CD14-positive monocyte (primary cell): ENCODE results near the gene LHPP. TPM values are rescaled to one million over a fixed set of nuclear protein-coding genes. Genes with fewer than 3 reads are reported as not detected.

ENCODE experiments used
- DNase-seq, 3 donors: peaks; one replicate each; pipeline ENCODE4 v3.0.0-alpha.2; 2011 to 2022
- H2AFZ ChIP-seq: 2 replicates; pipeline ENCODE4 v1.6.0; 2012; ENCODE audit warnings: mild to moderate bottlenecking, low read depth, low read length, inconsistent platforms; ENCODE audit not compliant: insufficient read depth, poor library complexity, severe bottlenecking
- H3K27ac ChIP-seq, 2 donors: 1 replicate in 1 of 2; 2 replicates in 1 of 2; pipeline ENCODE4 v1.5.1; 2012 to 2013; ENCODE audit warnings: low read length in 2 of 2, control low read depth in 1 of 2, inconsistent platforms in 1 of 2, low read depth in 1 of 2, mild to moderate bottlenecking in 1 of 2
- H3K27me3 ChIP-seq, 2 donors: one replicate each; pipeline versions ENCODE4 v1.6.0 to v1.6.1; 2011 to 2013; ENCODE audit warnings: low read length in 2 of 2; ENCODE audit not compliant: control insufficient read depth in 2 of 2, insufficient read depth in 2 of 2
- H3K36me3 ChIP-seq, 2 donors: replicated peaks in 1 of 2; 1 replicate in 1 of 2; 2 replicates in 1 of 2; pipeline versions ENCODE4 v1.5.1 to v1.6.1; 2012 to 2013; ENCODE audit warnings: low read length in 2 of 2, control low read depth in 1 of 2, inconsistent platforms in 1 of 2, mild to moderate bottlenecking in 1 of 2; ENCODE audit not compliant: insufficient read depth in 2 of 2, control insufficient read depth in 1 of 2
- H3K4me1 ChIP-seq, 2 donors: 1 replicate in 1 of 2; 2 replicates in 1 of 2; pipeline versions ENCODE4 v1.5.1 to v1.6.1; 2012 to 2013; ENCODE audit warnings: low read length in 2 of 2, control low read depth in 1 of 2, inconsistent platforms in 1 of 2, mild to moderate bottlenecking in 1 of 2, moderate library complexity in 1 of 2; ENCODE audit not compliant: insufficient read depth in 2 of 2, control insufficient read depth in 1 of 2
- H3K4me2 ChIP-seq: replicated peaks from 2 replicates; pipeline ENCODE3; 2012; ENCODE audit warnings: low read length, moderate library complexity, mild to moderate bottlenecking; ENCODE audit not compliant: poor library complexity, severe bottlenecking; ENCODE audit errors: extremely low read depth
- H3K4me3 ChIP-seq, 3 experiments: fragments of 200-600 bp in 1 of 3; sonication (generic) in 1 of 3; replicated peaks in 1 of 3; 1 replicate in 2 of 3; 2 replicates in 1 of 3; pipeline ENCODE4 v1.5.1; 2011 to 2013; ENCODE audit warnings: low read length in 3 of 3, mild to moderate bottlenecking in 3 of 3, control low read depth in 2 of 3, low read depth in 2 of 3, inconsistent platforms in 1 of 3, moderate library complexity in 1 of 3
- H3K79me2 ChIP-seq: 2 replicates; pipeline ENCODE4 v1.6.0; 2012; ENCODE audit warnings: mild to moderate bottlenecking, control low read depth, inconsistent platforms, low read length, moderate library complexity; ENCODE audit not compliant: insufficient read depth
- H3K9ac ChIP-seq: 2 replicates; pipeline ENCODE4 v1.6.0; 2017; ENCODE audit warnings: low read length, mild to moderate bottlenecking; ENCODE audit not compliant: insufficient read depth, poor library complexity, severe bottlenecking
- H3K9me3 ChIP-seq, 2 donors: replicated peaks in 1 of 2; 1 replicate in 1 of 2; 2 replicates in 1 of 2; pipeline versions ENCODE4 v1.5.1 to v1.6.1; 2012 to 2013; ENCODE audit warnings: low read length in 2 of 2, control low read depth in 1 of 2; ENCODE audit not compliant: control insufficient read depth in 1 of 2, insufficient read depth in 1 of 2
- H4K20me1 ChIP-seq: 2 replicates; pipeline ENCODE4 v1.6.0; 2012; ENCODE audit warnings: mild to moderate bottlenecking, low read length, control low read depth, moderate library complexity; ENCODE audit not compliant: insufficient read depth
- H3K27ac Mint-ChIP-seq, 7 donors: one replicate each; pipeline ENCODE4 v1.8.0; 2020; ENCODE audit warnings: mild to moderate bottlenecking in 7 of 7, mixed read lengths in 7 of 7, moderate library complexity in 6 of 7, inconsistent platforms in 2 of 7
- H3K27me3 Mint-ChIP-seq, 3 donors: one replicate each; pipeline ENCODE4 v1.8.0; 2021 to 2022; ENCODE audit warnings: low read depth in 3 of 3, mild to moderate bottlenecking in 3 of 3, mixed read lengths in 3 of 3, moderate library complexity in 3 of 3, inconsistent platforms in 1 of 3
- H3K36me3 Mint-ChIP-seq, 2 donors: one replicate each; pipeline ENCODE4 v1.8.0; 2020; ENCODE audit warnings: mixed read lengths in 2 of 2, inconsistent platforms in 1 of 2, mild to moderate bottlenecking in 1 of 2
- H3K4me1 Mint-ChIP-seq: one replicate; pipeline ENCODE4 v1.8.0; 2020; ENCODE audit warnings: mild to moderate bottlenecking, mixed read lengths
- H3K4me3 Mint-ChIP-seq, 2 donors: one replicate each; pipeline ENCODE4 v1.8.0; 2020; ENCODE audit warnings: mild to moderate bottlenecking in 2 of 2, mixed read lengths in 2 of 2, moderate library complexity in 1 of 2
- H3K9me3 Mint-ChIP-seq, 7 donors: one replicate each; pipeline ENCODE4 v1.8.0; 2020 to 2022; ENCODE audit warnings: mixed read lengths in 7 of 7, mild to moderate bottlenecking in 6 of 7, moderate library complexity in 6 of 7, inconsistent platforms in 2 of 7
- WGBS: methylation state at CpG from one replicate; pipeline ENCODE4 v1.1.5; 2013; ENCODE audit warnings: missing lambda C conversion rate; ENCODE audit not compliant: insufficient coverage; 5-methylcytosine and 5-hydroxymethylcytosine counted together
- intact Hi-C, 2 donors: fragments of 100-400 bp; cut with micrococcal nuclease; formaldehyde crosslinking; loops; one replicate each; pipeline versions ENCODE4 v1.15.0 to v1.15.1; 2023
- polyA plus RNA-seq, 3 donors: library from polyadenylated mRNA; depleted of rRNA in 1 of 3; unstranded in 2 of 3; stranded (reverse) in 1 of 3; fragments of 300-500 nt in 2 of 3; fragments of >200 nt in 1 of 3; fragmentation: Illumina TruSeq in 2 of 3; gene quantifications; 1 replicate in 2 of 3; 2 replicates in 1 of 3; pipeline ENCODE4 v1.2.3, GENCODE V29; 2012 to 2021
- TF ChIP-seq, protein P1 (sequence below): fragments of 200-600 bp; IDR thresholded peaks from one replicate; pipeline ENCODE4 v1.8.0; 2022; ENCODE audit warnings: antibody characterized with exemption, mild to moderate bottlenecking

The LHPP gene
- polyA plus RNA-seq, 3 donors: 15.2 to 20.6 (median 19.5) TPM

- no peaks in the 10 kb centered on the region for H3K9me3 Mint-ChIP-seq
- H3K4me3 Mint-ChIP-seq: no peak overlapping the region
- no peak overlapping the region for H3K4me3 ChIP-seq
- no peak overlapping the region for H3K27ac ChIP-seq
- TF ChIP-seq, protein P1, sequence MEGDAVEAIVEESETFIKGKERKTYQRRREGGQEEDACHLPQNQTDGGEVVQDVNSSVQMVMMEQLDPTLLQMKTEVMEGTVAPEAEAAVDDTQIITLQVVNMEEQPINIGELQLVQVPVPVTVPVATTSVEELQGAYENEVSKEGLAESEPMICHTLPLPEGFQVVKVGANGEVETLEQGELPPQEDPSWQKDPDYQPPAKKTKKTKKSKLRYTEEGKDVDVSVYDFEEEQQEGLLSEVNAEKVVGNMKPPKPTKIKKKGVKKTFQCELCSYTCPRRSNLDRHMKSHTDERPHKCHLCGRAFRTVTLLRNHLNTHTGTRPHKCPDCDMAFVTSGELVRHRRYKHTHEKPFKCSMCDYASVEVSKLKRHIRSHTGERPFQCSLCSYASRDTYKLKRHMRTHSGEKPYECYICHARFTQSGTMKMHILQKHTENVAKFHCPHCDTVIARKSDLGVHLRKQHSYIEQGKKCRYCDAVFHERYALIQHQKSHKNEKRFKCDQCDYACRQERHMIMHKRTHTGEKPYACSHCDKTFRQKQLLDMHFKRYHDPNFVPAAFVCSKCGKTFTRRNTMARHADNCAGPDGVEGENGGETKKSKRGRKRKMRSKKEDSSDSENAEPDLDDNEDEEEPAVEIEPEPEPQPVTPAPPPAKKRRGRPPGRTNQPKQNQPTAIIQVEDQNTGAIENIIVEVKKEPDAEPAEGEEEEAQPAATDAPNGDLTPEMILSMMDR: no peak
- no peaks in the 10 kb centered on the region for H3K27me3 ChIP-seq
- H4K20me1 ChIP-seq: no peaks in the 10 kb centered on the region
- H2AFZ ChIP-seq: no peak overlapping the region
- peaks cover 7% of the 10 kb centered on the region for H3K4me1 Mint-ChIP-seq
- intact Hi-C loops: no loop called here
- no peaks in the 10 kb centered on the region for H3K79me2 ChIP-seq
- peaks cover 0 to 2% of the 10 kb centered on the region in 2 donors for H3K4me1 ChIP-seq
- no peaks in the 10 kb centered on the region for H3K36me3 ChIP-seq
- H3K36me3 Mint-ChIP-seq: no peaks in the 10 kb centered on the region
- no peaks in the 10 kb centered on the region for H3K9me3 ChIP-seq
- no peak overlapping the region for H3K4me2 ChIP-seq
- peak overlapping the region in 2 of 7 donors; percentile 65 to 66 for H3K27ac Mint-ChIP-seq
- peaks cover 1 to 6% (median 6%) of the 10 kb centered on the region in 3 donors for H3K27me3 Mint-ChIP-seq
- WGBS: 94% methylated on average over 12 of the region's 12 CpGs
- no peak for DNase-seq
- no peak overlapping the region for H3K9ac ChIP-seq
These were observed 139.4 kb downstream of the LHPP start for GRCh38 chr10:124601016-124601415.

- Histone ChIP-seq H3K36me3 (no peaks in the 10 kb centered on the region), H4K20me1 (no peaks in the 10 kb centered on the region), H3K79me2 (no peaks in the 10 kb centered on the region), H2AFZ (no peak overlapping the region), H3K4me3 (no peak overlapping the region), H3K4me1 (peaks cover 3 to 4% of the 10 kb centered on the region in 2 donors), H3K9me3 (no peaks in the 10 kb centered on the region), H3K27me3 (no peaks in the 10 kb centered on the region), H3K4me2 (no peak overlapping the region), H3K27ac (no peak overlapping the region), H3K9ac (no peak overlapping the region)
- intact Hi-C loops: no loop called here
- DNase-seq: no peak
- no peaks in the 10 kb centered on the region for H3K9me3 Mint-ChIP-seq
- peaks cover 10% of the 10 kb centered on the region for H3K4me1 Mint-ChIP-seq
- no peak overlapping the region for H3K4me3 Mint-ChIP-seq
- peak overlapping the region in 1 of 7 donors; percentile 65 for H3K27ac Mint-ChIP-seq
- TF ChIP-seq, protein P1: no peak
- 87% methylated on average over 26 of the region's 29 CpGs for WGBS
- H3K36me3 Mint-ChIP-seq: no peaks in the 10 kb centered on the region
- peaks cover 1 to 6% (median 4%) of the 10 kb centered on the region in 3 donors for H3K27me3 Mint-ChIP-seq
These were observed 140.0 kb downstream of the LHPP start for GRCh38 chr10:124601431-124602120.
